NB4 (cell line): Measurements from ENCODE around the gene PLA2G6.

Experiments used
- CTCF ChIP-seq: IDR thresholded peaks from one replicate; pipeline ENCODE4 v1.5.1; 2012; ENCODE audit warnings: low read depth, low read length
- MAX ChIP-seq: IDR thresholded peaks from 2 replicates; pipeline ENCODE4 v1.6.1; 2011; ENCODE audit warnings: low read depth, low read length
- MYC ChIP-seq: IDR thresholded peaks from 2 replicates; pipeline ENCODE4 v1.6.1; 2011; ENCODE audit warnings: low read depth, low read length

GRCh38 chr22:38211556-38211955 lies 29.9 kb upstream of the PLA2G6 start:
- TF ChIP-seq MAX (no peak), CTCF (no peak), MYC (no peak)
